Measurements from ENCODE around the gene SETBP1.

Gene SETBP1

GRCh38 chr18:44924785-44925499, 244.3 kb downstream of the SETBP1 start:
- TF ChIP-seq JUND (IDR thresholded peaks at IDR 0.05; ENCODE audit: low read depth), result no peak
- in situ Hi-C loops (cut with HindIII; ENCODE audit: low pct_unique_long_range_greater_than_20kb, low sequenced_read_pairs), result no loop called here
- DNase-seq (ENCODE audit: low read depth in 1 of 2, low spot score in 1 of 2), result no peak

GRCh38 chr18:44927127-44927849, 246.6 kb downstream of the SETBP1 start:
- no peak for DNase-seq (ENCODE audit: low read depth in 1 of 2, low spot score in 1 of 2)
- TF ChIP-seq JUND (IDR thresholded peaks at IDR 0.05; ENCODE audit: low read depth), result no peak
- in situ Hi-C loops (cut with HindIII; ENCODE audit: low pct_unique_long_range_greater_than_20kb, low sequenced_read_pairs), result no loop called here

GRCh38 chr18:44934901-44935300, 254.2 kb downstream of the SETBP1 start:
- in situ Hi-C loops (cut with HindIII; ENCODE audit: low pct_unique_long_range_greater_than_20kb, low sequenced_read_pairs), result no loop called here
- DNase-seq (ENCODE audit: low read depth in 1 of 2, low spot score in 1 of 2), result no peak
- TF ChIP-seq JUND (IDR thresholded peaks at IDR 0.05; ENCODE audit: low read depth), result no peak

DNA sequence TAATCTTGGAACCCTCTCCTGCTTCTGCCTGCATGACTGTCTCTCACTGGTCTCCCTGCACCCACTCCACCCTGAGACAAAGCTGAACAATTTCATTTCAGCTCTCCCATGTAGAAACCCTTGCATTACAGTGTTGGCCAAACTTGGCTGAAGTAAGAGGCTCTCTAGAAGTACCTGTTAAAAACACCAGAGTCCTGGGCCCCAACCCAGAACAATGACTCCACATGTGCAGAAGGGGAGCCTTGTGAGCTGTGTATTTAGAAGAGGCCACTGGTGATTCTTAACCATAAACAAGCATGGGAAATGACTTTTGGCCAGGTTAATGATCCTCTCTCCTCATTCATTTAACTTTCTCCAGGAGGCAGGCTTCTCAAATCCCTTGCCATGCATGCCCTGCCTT, 254.8 kb downstream of the SETBP1 start:
- in situ Hi-C loops (cut with HindIII; ENCODE audit: low pct_unique_long_range_greater_than_20kb, low sequenced_read_pairs), result no loop called here
- DNase-seq (ENCODE audit: low read depth in 1 of 2, low spot score in 1 of 2), result no peak
- TF ChIP-seq JUND (IDR thresholded peaks at IDR 0.05; ENCODE audit: low read depth), result no peak

- no peak for TF ChIP-seq JUND (IDR thresholded peaks at IDR 0.05; ENCODE audit: low read depth)
- DNase-seq (ENCODE audit: low read depth in 1 of 2, low spot score in 1 of 2), result no peak
- in situ Hi-C loops (cut with HindIII; ENCODE audit: low pct_unique_long_range_greater_than_20kb, low sequenced_read_pairs), result no loop called here
Measured at GRCh38 chr18:44936485-44936884, 255.8 kb downstream of the SETBP1 start.

DNA sequence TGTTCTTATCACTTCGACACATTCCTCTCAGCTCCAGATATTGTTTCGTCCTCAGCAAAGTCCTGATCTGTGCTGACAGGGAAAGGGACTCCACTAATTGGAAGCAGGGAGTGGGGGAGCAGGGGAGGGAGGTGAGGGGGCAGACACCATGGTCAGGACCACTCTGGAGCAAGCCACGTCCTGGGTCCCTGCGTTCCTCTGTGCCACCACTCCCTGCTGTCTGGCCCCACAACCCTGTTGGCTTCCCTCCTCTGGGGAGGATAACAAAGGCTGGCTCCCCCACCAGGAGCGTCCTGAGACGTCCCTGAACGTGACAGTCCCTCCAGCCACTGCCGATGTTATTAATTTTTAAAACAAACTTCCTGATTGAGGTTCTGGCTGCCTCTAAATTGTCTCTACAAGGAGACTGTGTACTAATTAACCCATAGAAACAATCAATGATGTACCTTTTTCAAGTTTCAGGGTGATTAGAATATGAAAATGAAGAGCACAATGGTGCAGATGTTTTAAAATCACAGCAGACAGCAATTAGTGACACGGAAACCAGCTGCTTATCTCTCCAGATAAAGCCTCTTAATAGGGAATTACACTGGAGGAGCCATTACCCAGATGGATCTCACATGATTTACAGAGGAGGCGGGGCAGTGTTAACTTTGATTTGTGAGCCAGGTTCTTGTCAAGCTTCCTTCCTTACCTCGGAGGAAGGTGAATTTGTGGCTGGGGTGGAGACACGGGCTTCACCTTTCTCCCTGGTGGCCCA, 257.5 kb downstream of the SETBP1 start:
- no peak for TF ChIP-seq JUND (IDR thresholded peaks at IDR 0.05; ENCODE audit: low read depth)
- DNase-seq (ENCODE audit: low read depth in 1 of 2, low spot score in 1 of 2), result no peak
- in situ Hi-C loops (cut with HindIII; ENCODE audit: low pct_unique_long_range_greater_than_20kb, low sequenced_read_pairs), result no loop called here

DNA sequence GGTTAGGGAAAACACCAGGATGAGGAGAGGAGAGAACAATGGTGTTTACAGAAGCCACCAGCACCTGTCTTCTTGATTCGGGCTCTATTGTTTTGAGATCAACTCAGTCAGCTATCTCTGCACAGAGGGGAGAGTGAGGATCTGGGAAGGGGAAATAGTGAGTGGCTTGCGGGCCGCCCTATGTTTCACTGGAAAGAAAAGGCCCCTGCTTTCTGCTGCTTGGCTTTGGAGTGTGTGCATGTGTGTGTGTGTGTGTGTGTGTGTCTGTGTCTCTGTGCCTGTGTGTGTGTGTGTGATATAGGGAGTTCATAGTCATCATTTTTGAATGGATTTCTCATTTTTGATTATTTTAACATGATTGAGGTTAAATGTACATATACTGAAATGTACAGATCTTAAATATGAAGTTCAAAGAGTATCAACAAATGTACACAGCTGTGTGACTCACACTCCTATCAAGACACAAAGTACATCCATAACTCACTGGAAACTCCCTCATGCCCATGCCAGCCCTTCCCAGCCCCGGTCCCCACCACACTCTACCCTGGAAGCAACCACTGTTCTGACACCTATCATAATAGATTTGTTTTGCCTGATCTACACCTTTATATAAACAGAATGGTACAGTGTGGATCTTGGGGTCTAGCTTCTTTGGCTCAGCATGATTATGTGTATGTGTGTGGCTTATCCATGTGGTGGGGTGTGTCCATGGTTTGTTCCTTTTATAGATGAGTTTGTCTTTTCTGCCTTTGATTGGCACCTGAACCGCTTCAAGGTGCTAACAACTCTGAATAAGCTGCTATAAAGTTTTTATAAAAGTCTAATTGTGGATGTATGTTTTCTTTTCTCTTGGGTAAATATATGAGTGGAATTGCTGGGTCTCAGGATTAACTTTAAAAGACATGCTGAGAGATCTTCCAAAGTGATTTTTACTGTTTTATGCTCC, 258.3 kb downstream of the SETBP1 start:
- in situ Hi-C loops (cut with HindIII; ENCODE audit: low pct_unique_long_range_greater_than_20kb, low sequenced_read_pairs), result no loop called here
- no peak for TF ChIP-seq JUND (IDR thresholded peaks at IDR 0.05; ENCODE audit: low read depth)
- DNase-seq (ENCODE audit: low read depth in 1 of 2, low spot score in 1 of 2), result no peak

- in situ Hi-C loops (cut with HindIII; ENCODE audit: low pct_unique_long_range_greater_than_20kb, low sequenced_read_pairs), result no loop called here
Measured at GRCh38 chr18:44941516-44941915, 260.8 kb downstream of the SETBP1 start.

DNA sequence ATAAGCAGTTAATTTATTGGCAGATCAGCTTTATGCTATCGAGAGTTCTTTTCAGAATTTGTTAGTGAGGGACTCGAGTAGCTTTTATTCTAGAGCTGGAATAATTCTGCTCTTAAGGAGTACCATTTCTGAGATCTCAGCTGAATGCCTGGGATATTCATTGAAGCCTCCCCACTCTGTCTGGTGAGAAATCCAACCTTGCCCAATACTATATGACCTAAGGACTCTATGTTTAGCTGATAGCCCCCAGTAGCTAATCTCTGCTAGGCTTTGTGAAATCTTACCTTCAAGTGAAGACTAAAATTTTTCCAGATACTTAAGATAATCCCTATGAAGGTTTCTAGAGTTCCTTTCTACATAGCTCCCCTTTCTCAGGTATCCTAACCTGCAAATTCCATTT, 261.4 kb downstream of the SETBP1 start:
- in situ Hi-C loops (cut with HindIII; ENCODE audit: low pct_unique_long_range_greater_than_20kb, low sequenced_read_pairs), result no loop called here
- no peak for DNase-seq (ENCODE audit: low read depth in 1 of 2, low spot score in 1 of 2)
- TF ChIP-seq JUND (IDR thresholded peaks at IDR 0.05; ENCODE audit: low read depth), result no peak

More at GRCh38 chr18:44941516-44941915, 260.8 kb downstream of the SETBP1 start:
- no peak for DNase-seq (ENCODE audit: low read depth in 1 of 2, low spot score in 1 of 2)
- no peak for TF ChIP-seq JUND (IDR thresholded peaks at IDR 0.05; ENCODE audit: low read depth)

DNA sequence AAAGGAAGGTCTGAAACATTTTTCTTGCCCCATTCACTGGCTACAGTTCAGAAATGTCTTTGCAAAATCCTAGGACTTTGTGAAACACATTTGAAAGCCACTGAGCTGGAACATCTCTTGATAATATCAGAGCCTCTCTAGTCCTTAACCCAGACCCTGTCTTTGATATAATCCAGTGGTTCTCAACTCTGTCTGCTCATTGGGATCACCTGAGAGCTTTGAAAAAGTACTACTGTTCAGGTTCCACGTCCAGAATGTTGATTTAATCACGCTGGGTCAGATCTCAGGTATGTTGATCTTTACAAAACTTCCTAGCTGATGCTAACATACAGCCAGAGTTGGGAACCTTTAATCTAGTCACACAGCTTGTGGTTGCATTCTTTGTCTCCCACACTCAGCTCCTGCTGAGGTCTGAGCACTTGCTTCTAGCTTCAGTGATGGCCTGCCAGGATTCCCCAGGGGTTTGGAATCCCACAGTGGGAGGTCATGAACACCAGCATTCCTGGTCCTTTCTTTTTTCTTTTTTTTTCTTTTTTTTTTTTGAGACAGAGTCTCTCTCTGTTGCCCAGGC, 262.7 kb downstream of the SETBP1 start:
- in situ Hi-C loops (cut with HindIII; ENCODE audit: low pct_unique_long_range_greater_than_20kb, low sequenced_read_pairs), result no loop called here
- peak in 1 of 2 experiments; percentile 1 for DNase-seq (ENCODE audit: low read depth in 1 of 2, low spot score in 1 of 2)
- no peak for TF ChIP-seq JUND (IDR thresholded peaks at IDR 0.05; ENCODE audit: low read depth)

DNA sequence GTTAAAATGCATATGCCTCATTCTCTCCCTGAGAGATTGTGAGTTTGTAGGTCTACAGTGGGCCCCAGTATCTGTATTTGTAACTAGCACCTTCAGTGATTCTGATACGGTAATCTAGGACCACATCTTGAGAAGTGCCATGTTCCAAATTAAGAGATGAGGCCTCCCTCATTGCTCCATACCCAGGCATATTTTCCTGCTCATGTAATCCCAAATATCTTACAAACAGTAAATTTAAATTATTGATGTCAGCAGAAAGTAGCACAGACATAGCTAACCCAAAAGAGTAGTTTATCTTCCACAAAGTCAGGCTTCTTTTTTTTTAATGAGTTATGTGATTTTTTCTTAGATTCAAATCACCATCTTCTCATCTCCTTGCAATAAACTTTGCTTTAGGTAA, 263.8 kb downstream of the SETBP1 start:
- in situ Hi-C loops (cut with HindIII; ENCODE audit: low pct_unique_long_range_greater_than_20kb, low sequenced_read_pairs), result no loop called here
- no peak for DNase-seq (ENCODE audit: low read depth in 1 of 2, low spot score in 1 of 2)
- TF ChIP-seq JUND (IDR thresholded peaks at IDR 0.05; ENCODE audit: low read depth), result no peak
